GM23338 (cell line): Measurements from ENCODE around the gene BAHCC1.

Source experiments
- CREB1 ChIP-seq: fragments of 250-450 bp; sonication (Bioruptor Pico); IDR thresholded peaks from 2 replicates; pipeline ENCODE4 v1.5.0; 2020; ENCODE audit warnings: low read depth, mild to moderate bottlenecking, moderate library complexity
- CTCF ChIP-seq, 2 experiments: fragments of 200-600 bp in 1 of 2; sonication (generic) in 1 of 2; conservative IDR thresholded peaks; 2 replicates each; pipeline versions ENCODE4 v1.5.1 to v1.6.1; 2016 to 2017; ENCODE audit warnings: antibody characterized with exemption in 2 of 2, low read depth in 2 of 2, mild to moderate bottlenecking in 2 of 2, moderate library complexity in 1 of 2
- EZH2 ChIP-seq: fragments of 200-600 bp; sonication (generic); IDR thresholded peaks from one replicate; pipeline ENCODE4 v1.8.0; 2017; ENCODE audit warnings: antibody characterized with exemption, mild to moderate bottlenecking, low read depth; ENCODE audit not compliant: unreplicated experiment
- EZH2phosphoT487 ChIP-seq: fragments of 200-600 bp; sonication (generic); IDR thresholded peaks from one replicate; pipeline ENCODE4 v1.8.1; 2018; ENCODE audit warnings: antibody characterized with exemption; ENCODE audit not compliant: unreplicated experiment
- JUNB ChIP-seq: IDR thresholded peaks from one replicate; pipeline ENCODE4 v1.6.1; 2016; ENCODE audit warnings: antibody characterized with exemption; ENCODE audit not compliant: unreplicated experiment
- NANOG ChIP-seq: IDR thresholded peaks from 2 replicates; pipeline ENCODE4 v1.6.1; 2016; ENCODE audit warnings: antibody characterized with exemption, borderline replicate concordance
- POLR2AphosphoS5 ChIP-seq: IDR thresholded peaks from 2 replicates; pipeline ENCODE4 v1.6.1; 2016; ENCODE audit warnings: antibody characterized with exemption, low read depth
- REST ChIP-seq: IDR thresholded peaks from one replicate; pipeline ENCODE4 v1.6.1; 2018; ENCODE audit warnings: antibody characterized with exemption; ENCODE audit not compliant: unreplicated experiment
- STAT1 ChIP-seq: IDR thresholded peaks from one replicate; pipeline ENCODE4 v1.6.1; 2016; ENCODE audit warnings: antibody characterized with exemption; ENCODE audit not compliant: unreplicated experiment
- ZNF114 ChIP-seq: fragments of 250-450 bp; sonication (Bioruptor Pico); IDR thresholded peaks from 2 replicates; pipeline ENCODE4 v1.5.0; 2020; ENCODE audit warnings: mild to moderate bottlenecking, moderate library complexity
- ZNF462 ChIP-seq: fragments of 250-450 bp; sonication (Bioruptor Pico); IDR thresholded peaks from 2 replicates; pipeline ENCODE4 v1.5.0; 2020; ENCODE audit warnings: mild to moderate bottlenecking, moderate library complexity

GRCh38 chr17:81511554-81511803 is 116.2 kb downstream of the BAHCC1 start:
- TF ChIP-seq REST, result no peak
- TF ChIP-seq CTCF (conservative IDR thresholded peaks at IDR 0.05; ENCODE audit: low read depth in 2 of 2), result no peak
- TF ChIP-seq EZH2phosphoT487, result no peak
- TF ChIP-seq STAT1, result no peak
- no peak for TF ChIP-seq ZNF114
- no peak for TF ChIP-seq EZH2
- TF ChIP-seq JUNB, result no peak
- TF ChIP-seq POLR2AphosphoS5, result no peak
- no peak for TF ChIP-seq CREB1 (CRISPR knock-in tag)
- no peak for TF ChIP-seq ZNF462
- TF ChIP-seq NANOG, result no peak
